ENCODE results near the gene DOCK11. TPM values are rescaled to one million over a fixed set of nuclear protein-coding genes. Genes with fewer than 3 reads are reported as not detected.
A peak's percentile ranks its signal among the peaks of the same experiment; 100 is the strongest.

Gene DOCK11
- total RNA-seq, 4 donors from 2014 or later: 6.4 to 16.4 (median 9.8) TPM

DNA sequence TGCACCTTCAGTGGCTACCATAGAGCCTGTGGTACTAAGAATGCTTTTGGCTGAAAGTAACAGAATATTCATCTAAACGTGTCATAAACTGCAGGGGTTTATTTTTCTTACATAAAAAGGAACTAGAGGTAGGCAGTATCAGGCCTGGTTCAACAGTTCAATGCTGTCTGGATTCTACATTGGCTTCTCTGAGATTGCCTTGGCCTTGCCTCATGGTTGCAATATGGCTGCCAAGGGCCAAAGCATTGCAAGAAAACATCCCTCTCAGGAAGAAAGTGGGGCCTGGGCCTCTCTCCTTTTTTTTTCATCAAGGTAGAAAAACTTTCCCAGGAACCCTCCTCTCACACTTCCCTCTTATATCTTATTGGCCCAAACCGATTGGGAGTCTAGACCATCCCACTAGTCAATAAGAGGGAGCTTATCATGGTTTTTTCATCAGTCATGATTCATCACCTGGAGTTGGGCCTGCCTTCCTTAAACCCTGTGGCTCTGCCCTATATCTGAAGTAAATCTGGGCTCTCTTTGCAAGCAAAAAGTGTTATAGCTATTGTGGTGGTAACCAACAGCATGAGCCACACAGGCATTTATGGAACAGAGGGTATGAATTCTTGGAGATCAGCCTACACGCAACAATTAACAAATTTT is 1.8 kb upstream of the DOCK11 start:
- no peak for DNase-seq
- Histone ChIP-seq H3K9me3 (no peaks in the 10 kb centered on the region), H3K36me3 (no peaks in the 10 kb centered on the region), H3K27ac (peak overlapping the region in 1 of 4 donors; percentile 92), H3K4me3 (no peak overlapping the region), H3K27me3 (no peaks in the 10 kb centered on the region), H3K4me1 (no peaks in the 10 kb centered on the region)
- 67% methylated on average over 3 of the region's 3 CpGs; no CpG with 5 or more reads in 1 of the 2 donors for WGBS, 2 donors (ENCODE audit: low coverage in 1 of 2)
- in situ Hi-C loops (cut with MboI; ENCODE audit: low pct_ligation_motif_present in 1 of 4, low pct_unique_long_range_greater_than_20kb in 1 of 4, low sequenced_read_pairs in 3 of 4) (no loop called here), intact Hi-C loops (cut with DNase I; ENCODE audit: low total_unique reads) (no loop called here)
- TF ChIP-seq EP300 (IDR thresholded peaks at IDR 0.05; ENCODE audit: low read depth) (no peak), POLR2A (IDR thresholded peaks at IDR 0.05) (no peak), POLR2AphosphoS5 (IDR thresholded peaks at IDR 0.05) (no peak), CTCF (IDR thresholded peaks at IDR 0.05) (no peak)

DNA sequence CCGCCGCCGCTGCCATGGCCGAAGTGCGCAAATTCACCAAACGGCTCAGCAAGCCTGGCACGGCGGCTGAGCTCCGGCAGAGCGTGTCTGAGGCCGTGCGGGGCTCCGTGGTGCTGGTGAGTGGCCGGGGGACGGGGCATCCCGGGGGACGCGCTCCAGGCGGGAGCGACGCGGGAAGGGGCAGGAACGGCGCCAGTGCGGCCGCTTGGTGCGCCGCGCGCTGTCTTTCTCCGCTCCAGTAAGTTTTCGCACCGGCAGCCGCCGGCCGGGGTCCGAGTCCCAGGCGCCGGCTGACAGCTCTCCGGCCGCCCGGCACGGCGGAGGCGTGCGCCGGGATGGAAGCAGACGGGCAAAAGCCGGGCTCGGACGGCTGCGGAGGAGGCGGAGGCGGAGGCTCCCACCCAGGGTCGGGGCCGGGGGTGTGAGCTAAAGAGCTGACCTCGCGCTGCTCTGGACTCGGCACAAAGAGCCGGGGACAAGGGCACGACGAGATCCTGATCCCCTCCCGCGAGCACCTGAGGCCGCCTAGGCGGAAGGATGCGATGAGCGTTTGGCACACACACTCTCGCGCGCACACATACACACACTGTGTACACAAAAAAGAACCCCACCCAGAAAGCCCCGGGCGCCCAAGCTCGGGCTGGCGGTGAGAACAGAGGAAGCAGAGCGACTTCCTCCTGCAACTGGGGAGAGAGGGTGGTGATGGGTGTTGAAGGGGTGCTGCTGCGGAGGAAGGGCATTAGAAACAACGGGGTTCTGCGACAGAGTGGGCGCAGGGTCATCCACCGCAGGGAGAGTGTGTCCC is 545 bp downstream of the DOCK11 start:
- no peaks in the 10 kb centered on the region for H3K4me1 ChIP-seq
- H3K27ac ChIP-seq: peak overlapping the region; percentile 75 to 92 (median 84)
- intact Hi-C loops (cut with DNase I; ENCODE audit: low total_unique reads): no loop called here
- no peaks in the 10 kb centered on the region for H3K9me3 ChIP-seq
- no peaks in the 10 kb centered on the region for H3K36me3 ChIP-seq
- WGBS, 2 donors (ENCODE audit: low coverage in 1 of 2): 62% methylated on average over 81 of the region's 81 CpGs; no CpG with 5 or more reads in 1 of the 2 donors
- peak overlapping the region; percentile 60 to 74 (median 62) for H3K4me3 ChIP-seq
- TF ChIP-seq POLR2A (IDR thresholded peaks at IDR 0.05) (peak; percentile 46), CTCF (IDR thresholded peaks at IDR 0.05) (no peak), POLR2AphosphoS5 (IDR thresholded peaks at IDR 0.05) (peak in 1 of 3 donors; percentile 40), EP300 (IDR thresholded peaks at IDR 0.05; ENCODE audit: low read depth) (no peak)
- in situ Hi-C loops (cut with MboI; ENCODE audit: low pct_ligation_motif_present in 1 of 4, low pct_unique_long_range_greater_than_20kb in 1 of 4, low sequenced_read_pairs in 3 of 4): no loop called here
- DNase-seq: peak; percentile 62
- H3K27me3 ChIP-seq: no peaks in the 10 kb centered on the region

DNA sequence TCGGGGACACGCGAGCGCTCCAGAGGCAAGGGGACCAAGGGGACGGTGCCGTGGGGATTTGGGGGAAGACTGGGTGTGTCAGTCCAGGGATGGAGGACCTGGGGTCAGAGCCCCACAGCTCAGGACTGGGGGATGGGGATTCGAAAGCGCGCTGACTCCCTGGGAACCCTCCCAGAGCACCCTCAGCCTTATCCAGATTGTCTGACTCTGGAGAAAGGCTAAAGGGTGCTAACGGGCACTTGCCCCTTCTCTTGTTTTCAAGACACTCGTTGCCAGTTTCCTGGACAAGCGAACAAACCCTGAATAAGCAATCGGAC is 1.1 kb downstream of the DOCK11 start:
- no peak for DNase-seq
- intact Hi-C loops (cut with DNase I; ENCODE audit: low total_unique reads) (no loop called here), in situ Hi-C loops (cut with MboI; ENCODE audit: low pct_ligation_motif_present in 1 of 4, low pct_unique_long_range_greater_than_20kb in 1 of 4, low sequenced_read_pairs in 3 of 4) (no loop called here)
- H3K4me1 ChIP-seq: no peaks in the 10 kb centered on the region
- no peaks in the 10 kb centered on the region for H3K36me3 ChIP-seq
- no peaks in the 10 kb centered on the region for H3K27me3 ChIP-seq
- peak overlapping the region; percentile 75 to 92 (median 84) for H3K27ac ChIP-seq
- WGBS, 2 donors (ENCODE audit: low coverage in 1 of 2): 20 to 47% methylated on average over 2 to 13 of the region's 13 CpGs
- H3K4me3 ChIP-seq: peak overlapping the region; percentile 60 to 74 (median 62)
- H3K9me3 ChIP-seq: no peaks in the 10 kb centered on the region
- TF ChIP-seq POLR2AphosphoS5 (IDR thresholded peaks at IDR 0.05): no peak
- TF ChIP-seq CTCF (IDR thresholded peaks at IDR 0.05): no peak
- TF ChIP-seq EP300 (IDR thresholded peaks at IDR 0.05; ENCODE audit: low read depth): no peak
- no peak for TF ChIP-seq POLR2A (IDR thresholded peaks at IDR 0.05)

DNA sequence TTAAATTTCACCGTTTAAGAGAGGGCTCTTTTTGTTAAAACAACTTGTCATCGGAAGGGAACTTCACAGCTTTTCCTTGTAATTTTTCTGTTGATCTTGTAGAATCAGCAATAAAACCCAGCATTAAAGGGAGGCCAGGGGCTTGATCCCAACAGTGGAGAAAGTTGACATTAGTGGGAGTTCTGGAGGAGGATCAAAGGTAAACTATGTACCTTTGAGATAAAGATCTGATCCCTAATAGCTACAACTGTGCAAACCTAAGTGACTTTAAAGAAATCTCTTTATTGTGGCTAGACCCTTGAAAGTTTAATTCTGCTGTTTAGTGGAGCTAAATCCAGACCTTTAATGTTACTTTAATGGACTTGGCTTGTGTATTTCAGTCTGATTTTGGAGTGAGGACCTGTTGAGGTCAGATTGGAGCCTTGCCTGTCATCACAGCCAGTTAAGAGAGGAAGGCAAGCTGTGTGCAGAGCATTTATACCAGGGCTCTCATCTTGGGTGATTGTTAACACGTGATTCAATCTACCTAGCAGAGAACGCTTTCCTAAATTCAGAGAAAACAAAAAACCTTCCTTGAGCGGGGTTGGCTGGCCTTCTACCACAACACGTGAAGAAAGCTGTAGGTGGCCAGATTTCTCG is 1.7 kb downstream of the DOCK11 start:
- peak overlapping the region; percentile 75 to 92 (median 84) for H3K27ac ChIP-seq
- no peaks in the 10 kb centered on the region for H3K27me3 ChIP-seq
- in situ Hi-C loops (cut with MboI; ENCODE audit: low pct_ligation_motif_present in 1 of 4, low pct_unique_long_range_greater_than_20kb in 1 of 4, low sequenced_read_pairs in 3 of 4): no loop called here
- WGBS, 2 donors (ENCODE audit: low coverage in 1 of 2): 14 to 29% methylated on average over 1 to 7 of the region's 7 CpGs
- H3K9me3 ChIP-seq: no peaks in the 10 kb centered on the region
- intact Hi-C loops (cut with DNase I; ENCODE audit: low total_unique reads): no loop called here
- no peak for DNase-seq
- no peaks in the 10 kb centered on the region for H3K4me1 ChIP-seq
- TF ChIP-seq CTCF (IDR thresholded peaks at IDR 0.05) (no peak), POLR2AphosphoS5 (IDR thresholded peaks at IDR 0.05) (peak in 1 of 3 donors; percentile 35)
- peak overlapping the region in 3 of 4 donors; percentile 60 to 64 (median 61) for H3K4me3 ChIP-seq
- H3K36me3 ChIP-seq: no peaks in the 10 kb centered on the region
